Measurements from ENCODE around the gene TRAF2. TPM values are rescaled to one million over a fixed set of nuclear protein-coding genes. Genes with fewer than 3 reads are reported as not detected.

Gene TRAF2
- total and polyA plus RNA-seq, 4 donors: 4.7 to 14.9 (median 6.8) TPM

- H3K9me3 ChIP-seq (ENCODE audit: control insufficient read depth in 4 of 4, low read length in 3 of 4): no peaks in the 10 kb centered on the region
- H3K9ac ChIP-seq (ENCODE audit: low read depth in 1 of 2, low read length in 2 of 2): no peak overlapping the region
- TF ChIP-seq GABPA (IDR thresholded peaks at IDR 0.05 in 1 of 2, conservative IDR thresholded peaks at IDR 0.05 in 1 of 2): no peak
- H3K27ac ChIP-seq (ENCODE audit: low read depth in 1 of 2, low read length in 2 of 2): no peak overlapping the region
- H3K4me3 ChIP-seq (ENCODE audit: low read depth in 1 of 3, low read length in 3 of 3): no peak overlapping the region
- no peak for DNase-seq (ENCODE audit: low spot score)
- peaks cover 3 to 47% (median 10%) of the 10 kb centered on the region in 4 donors for H3K36me3 ChIP-seq (ENCODE audit: control insufficient read depth in 4 of 4, insufficient read depth in 3 of 4, low read depth in 1 of 4, low read length in 3 of 4)
- H3K4me1 ChIP-seq (ENCODE audit: control insufficient read depth in 4 of 4, insufficient read depth in 4 of 4, low read length in 3 of 4): no peaks in the 10 kb centered on the region
- 93% methylated on average over 17 of the region's 17 CpGs for WGBS
- no peaks in the 10 kb centered on the region for H3K27me3 ChIP-seq (ENCODE audit: control insufficient read depth in 4 of 4, insufficient read depth in 4 of 4, low read length in 3 of 4)
These were observed 27.6 kb downstream of the TRAF2 start for GRCh38 chr9:136913701-136914438.

- Histone ChIP-seq H3K9ac (ENCODE audit: low read depth in 1 of 2, low read length in 2 of 2) (no peak overlapping the region), H3K4me3 (ENCODE audit: low read depth in 1 of 3, low read length in 3 of 3) (no peak overlapping the region), H3K36me3 (ENCODE audit: control insufficient read depth in 4 of 4, insufficient read depth in 3 of 4, low read depth in 1 of 4, low read length in 3 of 4) (peaks cover 6 to 42% (median 9%) of the 10 kb centered on the region in 4 donors), H3K27me3 (ENCODE audit: control insufficient read depth in 4 of 4, insufficient read depth in 4 of 4, low read length in 3 of 4) (no peaks in the 10 kb centered on the region), H3K9me3 (ENCODE audit: control insufficient read depth in 4 of 4, low read length in 3 of 4) (no peaks in the 10 kb centered on the region), H3K27ac (ENCODE audit: low read depth in 1 of 2, low read length in 2 of 2) (no peak overlapping the region), H3K4me1 (ENCODE audit: control insufficient read depth in 4 of 4, insufficient read depth in 4 of 4, low read length in 3 of 4) (no peaks in the 10 kb centered on the region)
- WGBS: 91% methylated on average over 21 of the region's 21 CpGs
- TF ChIP-seq HNF4A (conservative IDR thresholded peaks at IDR 0.05) (no peak), YY1 (IDR thresholded peaks at IDR 0.05) (no peak), NR2F2 (IDR thresholded peaks at IDR 0.05) (no peak), MAX (IDR thresholded peaks at IDR 0.05) (no peak), EGR1 (IDR thresholded peaks at IDR 0.05; ENCODE audit: low read depth in 2 of 2) (no peak), JUND (IDR thresholded peaks at IDR 0.05) (no peak), SP1 (IDR thresholded peaks at IDR 0.05) (no peak), HNF4G (IDR thresholded peaks at IDR 0.05) (no peak), TAF1 (conservative IDR thresholded peaks at IDR 0.05) (no peak), FOXA2 (IDR thresholded peaks at IDR 0.05) (no peak)
- DNase-seq (ENCODE audit: low spot score): no peak
These were observed 29.5 kb downstream of the TRAF2 start for GRCh38 chr9:136915632-136916329.

- Histone ChIP-seq H3K9ac (ENCODE audit: low read depth in 1 of 2, low read length in 2 of 2) (no peak overlapping the region), H3K27ac (ENCODE audit: low read depth in 1 of 2, low read length in 2 of 2) (no peak overlapping the region), H3K4me1 (ENCODE audit: control insufficient read depth in 4 of 4, insufficient read depth in 4 of 4, low read length in 3 of 4) (no peaks in the 10 kb centered on the region), H3K4me3 (ENCODE audit: low read depth in 1 of 3, low read length in 3 of 3) (no peak overlapping the region), H3K9me3 (ENCODE audit: control insufficient read depth in 4 of 4, low read length in 3 of 4) (no peaks in the 10 kb centered on the region), H3K36me3 (ENCODE audit: control insufficient read depth in 4 of 4, insufficient read depth in 3 of 4, low read depth in 1 of 4, low read length in 3 of 4) (peaks cover 8 to 45% (median 10%) of the 10 kb centered on the region in 4 donors), H3K27me3 (ENCODE audit: control insufficient read depth in 4 of 4, insufficient read depth in 4 of 4, low read length in 3 of 4) (no peaks in the 10 kb centered on the region)
- WGBS: 96% methylated on average over 32 of the region's 32 CpGs
- DNase-seq (ENCODE audit: low spot score): no peak
- TF ChIP-seq REST (IDR thresholded peaks at IDR 0.05) (peak; percentile 46), FOXA2 (IDR thresholded peaks at IDR 0.05) (no peak)
These were observed 30.2 kb downstream of the TRAF2 start for GRCh38 chr9:136916330-136917184.
